Neural cell (in vitro differentiated cells): ENCODE data around the gene KCNA2. TPM values are rescaled to one million over a fixed set of nuclear protein-coding genes. Genes with fewer than 3 reads are reported as not detected.
A peak's percentile ranks its signal among the peaks of the same experiment; 100 is the strongest.

Source experiments
- H2AFZ ChIP-seq: fragments of 200-600, 300-800 bp; sonication (generic), shearing (Covaris generic); 2 replicates; pipeline ENCODE4 v1.6.0; 2014; ENCODE audit warnings: low read depth, mild to moderate bottlenecking, antibody characterized with exemption, low read length, moderate library complexity
- H3F3A ChIP-seq: fragments of 200-600 bp; shearing (Covaris generic); 2 replicates; pipeline ENCODE4 v1.6.1; 2016; ENCODE audit warnings: mild to moderate bottlenecking, moderate library complexity, mixed read lengths, antibody characterized with exemption, low read length; ENCODE audit not compliant: insufficient read depth, poor library complexity, severe bottlenecking
- H3K27ac ChIP-seq: fragments of 200-600, 300-800 bp; sonication (generic), shearing (Covaris generic); 2 replicates; pipeline ENCODE4 v1.5.1; 2014; ENCODE audit warnings: mild to moderate bottlenecking, low read length, moderate library complexity
- H3K27me3 ChIP-seq: fragments of 300-800, 200-600 bp; sonication (generic), shearing (Covaris generic); 2 replicates; pipeline ENCODE4 v1.6.0; 2014; ENCODE audit warnings: mild to moderate bottlenecking, low read depth, low read length, moderate library complexity; ENCODE audit not compliant: insufficient read depth
- H3K36me3 ChIP-seq: fragments of 300-800, 200-600 bp; sonication (generic), shearing (Covaris generic); 2 replicates; pipeline ENCODE4 v1.5.1; 2014; ENCODE audit warnings: mild to moderate bottlenecking, antibody characterized with exemption, low read length, moderate library complexity; ENCODE audit not compliant: insufficient read depth
- H3K4me2 ChIP-seq: fragments of 300-800, 200-600 bp; sonication (generic), shearing (Covaris generic); 2 replicates; pipeline ENCODE4 v1.6.0; 2014; ENCODE audit warnings: mild to moderate bottlenecking, low read length
- H3K4me3 ChIP-seq: fragments of 300-800, 200-600 bp; sonication (generic), shearing (Covaris generic); 2 replicates; pipeline ENCODE4 v1.5.1; 2014; ENCODE audit warnings: mild to moderate bottlenecking, low read length, moderate library complexity
- H3K79me2 ChIP-seq: fragments of 200-600 bp; shearing (Covaris generic); replicated peaks from 2 replicates; pipeline ENCODE4 v1.6.0; 2014; ENCODE audit warnings: mild to moderate bottlenecking, low read length, moderate library complexity; ENCODE audit not compliant: insufficient read depth
- H3K9ac ChIP-seq: fragments of 300-800, 200-600 bp; sonication (generic), shearing (Covaris generic); 2 replicates; pipeline ENCODE4 v1.6.1; 2016; ENCODE audit warnings: mild to moderate bottlenecking, low read length, mixed read lengths
- H3K9me2 ChIP-seq: fragments of 200-600 bp; shearing (Covaris generic); 2 replicates; pipeline ENCODE4 v1.6.1; 2016; ENCODE audit warnings: mild to moderate bottlenecking, low read length, mixed read lengths; ENCODE audit not compliant: insufficient read depth
- H3K9me3 ChIP-seq: fragments of 200-600, 300-800 bp; sonication (generic), shearing (Covaris generic); 2 replicates; pipeline ENCODE4 v1.6.1; 2016; ENCODE audit warnings: mild to moderate bottlenecking, mixed run types, low read length, moderate library complexity, mixed read lengths
- H4K20me1 ChIP-seq: fragments of 200-600 bp; shearing (Covaris generic); 2 replicates; pipeline ENCODE4 v1.6.1; 2016; ENCODE audit warnings: mild to moderate bottlenecking, mixed run types; ENCODE audit not compliant: insufficient read depth
- EP300 ChIP-seq: fragments of 450-650 bp; conservative IDR thresholded peaks from 2 replicates; pipeline ENCODE4 v1.6.1; 2014; ENCODE audit warnings: antibody characterized with exemption, mild to moderate bottlenecking, moderate library complexity; ENCODE audit not compliant: poor library complexity, severe bottlenecking
- EZH2 ChIP-seq: fragments of 200-600, 300-800 bp; shearing (Covaris generic), sonication (generic); IDR thresholded peaks from 2 replicates; pipeline ENCODE4 v1.6.1; 2014; ENCODE audit warnings: antibody characterized with exemption, low read length, borderline replicate concordance, mild to moderate bottlenecking; ENCODE audit not compliant: insufficient read depth, poor library complexity, severe bottlenecking
- MXI1 ChIP-seq: fragments of 450-650 bp; conservative IDR thresholded peaks from 2 replicates; pipeline ENCODE4 v1.6.1; 2014; ENCODE audit warnings: antibody characterized with exemption, mild to moderate bottlenecking; ENCODE audit not compliant: poor library complexity, severe bottlenecking
- POLR2AphosphoS5 ChIP-seq: IDR thresholded peaks from 2 replicates; pipeline ENCODE4 v1.6.1; 2012
- RAD21 ChIP-seq: fragments of 450-650 bp; conservative IDR thresholded peaks from 2 replicates; pipeline ENCODE4 v1.6.1; 2014; ENCODE audit warnings: antibody characterized with exemption, mild to moderate bottlenecking, moderate library complexity
- REST ChIP-seq: IDR thresholded peaks from 2 replicates; pipeline ENCODE4 v1.6.1; 2012; ENCODE audit warnings: borderline replicate concordance
- SMC3 ChIP-seq: fragments of 450-650 bp; conservative IDR thresholded peaks from 2 replicates; pipeline ENCODE4 v1.6.1; 2014; ENCODE audit warnings: antibody characterized with exemption, mild to moderate bottlenecking, moderate library complexity; ENCODE audit not compliant: poor library complexity
- TAF1 ChIP-seq: IDR thresholded peaks from 2 replicates; pipeline ENCODE4 v1.6.1; 2012; ENCODE audit warnings: low read depth
- polyA plus RNA-seq: library from polyadenylated mRNA; depleted of rRNA; stranded (reverse); fragments of >200 nt; gene quantifications from 2 replicates; pipeline ENCODE4 v1.2.3, GENCODE V29; 2014
- TF ChIP-seq, protein P1 (sequence below): fragments of 450-650 bp; IDR thresholded peaks from 2 replicates; pipeline ENCODE4 v1.5.1; 2014; ENCODE audit warnings: antibody characterized with exemption, mild to moderate bottlenecking, moderate library complexity; ENCODE audit not compliant: poor library complexity, severe bottlenecking

The KCNA2 gene
- polyA plus RNA-seq, 1 donor from 2014 or later: 3.4 TPM

DNA sequence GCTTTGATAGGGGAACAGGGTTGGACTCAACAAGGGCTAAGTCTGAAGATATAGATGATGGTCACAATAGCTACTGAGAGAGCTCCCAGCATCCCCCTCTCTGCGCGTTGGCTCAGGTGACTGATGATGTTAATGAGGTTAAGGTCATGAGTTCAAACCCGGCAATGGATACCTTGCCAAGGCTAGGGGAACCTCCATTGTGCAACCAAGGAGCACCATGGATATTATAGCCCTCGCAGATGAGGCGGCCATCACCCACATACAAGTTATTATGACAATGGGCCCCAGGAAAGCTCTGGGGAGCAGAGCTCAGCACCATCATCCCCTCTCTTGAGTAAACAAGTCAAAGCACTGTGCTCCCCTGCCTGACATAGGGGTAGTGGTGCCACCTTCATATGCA lies 8.2 kb downstream of the KCNA2 start:
- H3K27ac ChIP-seq: no peak overlapping the region
- no peak overlapping the region for H3K4me2 ChIP-seq
- H3K36me3 ChIP-seq: no peaks in the 10 kb centered on the region
- no peak overlapping the region for H3K4me3 ChIP-seq
- H4K20me1 ChIP-seq: no peaks in the 10 kb centered on the region
- H3K27me3 ChIP-seq: no peaks in the 10 kb centered on the region
- no peaks in the 10 kb centered on the region for H3K79me2 ChIP-seq
- H3F3A ChIP-seq: no peaks in the 10 kb centered on the region
- H3K9me3 ChIP-seq: no peaks in the 10 kb centered on the region
- H3K9me2 ChIP-seq: no peaks in the 10 kb centered on the region
- no peak overlapping the region for H2AFZ ChIP-seq
- no peak overlapping the region for H3K9ac ChIP-seq
- no peak for TF ChIP-seq MXI1
- TF ChIP-seq RAD21: no peak

DNA sequence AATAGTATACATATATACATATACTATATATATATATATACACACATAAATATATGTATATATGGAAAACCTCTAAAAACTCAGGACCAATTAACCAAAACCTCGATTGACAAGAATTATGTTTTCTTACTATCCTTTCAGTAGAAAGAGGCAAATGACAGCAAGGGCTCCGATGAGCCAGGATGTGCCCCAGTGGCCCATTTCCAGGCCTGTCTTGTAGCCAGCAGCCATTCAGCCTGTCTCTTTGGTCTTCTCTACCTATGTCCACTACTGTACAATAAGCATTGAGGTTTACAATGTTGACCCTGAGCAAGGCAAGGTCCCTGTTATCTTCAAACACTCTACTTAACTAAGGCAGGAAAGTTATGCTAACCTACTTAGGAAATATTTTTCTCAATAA lies 9.8 kb downstream of the KCNA2 start:
- Histone ChIP-seq H3K79me2 (no peaks in the 10 kb centered on the region), H3K9me2 (no peaks in the 10 kb centered on the region), H3K27ac (no peak overlapping the region), H3F3A (no peaks in the 10 kb centered on the region), H3K4me3 (no peak overlapping the region), H3K9me3 (no peaks in the 10 kb centered on the region), H4K20me1 (no peaks in the 10 kb centered on the region), H3K36me3 (no peaks in the 10 kb centered on the region), H2AFZ (no peak overlapping the region), H3K27me3 (no peaks in the 10 kb centered on the region), H3K4me2 (no peak overlapping the region), H3K9ac (no peak overlapping the region)
- TF ChIP-seq SMC3 (no peak), POLR2AphosphoS5 (no peak), TAF1 (no peak), RAD21 (no peak), EZH2 (no peak), EP300 (no peak), REST (no peak), MXI1 (no peak)
- TF ChIP-seq, protein P1, sequence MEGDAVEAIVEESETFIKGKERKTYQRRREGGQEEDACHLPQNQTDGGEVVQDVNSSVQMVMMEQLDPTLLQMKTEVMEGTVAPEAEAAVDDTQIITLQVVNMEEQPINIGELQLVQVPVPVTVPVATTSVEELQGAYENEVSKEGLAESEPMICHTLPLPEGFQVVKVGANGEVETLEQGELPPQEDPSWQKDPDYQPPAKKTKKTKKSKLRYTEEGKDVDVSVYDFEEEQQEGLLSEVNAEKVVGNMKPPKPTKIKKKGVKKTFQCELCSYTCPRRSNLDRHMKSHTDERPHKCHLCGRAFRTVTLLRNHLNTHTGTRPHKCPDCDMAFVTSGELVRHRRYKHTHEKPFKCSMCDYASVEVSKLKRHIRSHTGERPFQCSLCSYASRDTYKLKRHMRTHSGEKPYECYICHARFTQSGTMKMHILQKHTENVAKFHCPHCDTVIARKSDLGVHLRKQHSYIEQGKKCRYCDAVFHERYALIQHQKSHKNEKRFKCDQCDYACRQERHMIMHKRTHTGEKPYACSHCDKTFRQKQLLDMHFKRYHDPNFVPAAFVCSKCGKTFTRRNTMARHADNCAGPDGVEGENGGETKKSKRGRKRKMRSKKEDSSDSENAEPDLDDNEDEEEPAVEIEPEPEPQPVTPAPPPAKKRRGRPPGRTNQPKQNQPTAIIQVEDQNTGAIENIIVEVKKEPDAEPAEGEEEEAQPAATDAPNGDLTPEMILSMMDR: no peak

GRCh38 chr1:110595353-110595710 lies 10.8 kb downstream of the KCNA2 start:
- peak overlapping the region; percentile 63 for H3K4me3 ChIP-seq
- H3K9me3 ChIP-seq: no peaks in the 10 kb centered on the region
- no peaks in the 10 kb centered on the region for H3F3A ChIP-seq
- H3K79me2 ChIP-seq: no peaks in the 10 kb centered on the region
- H4K20me1 ChIP-seq: no peaks in the 10 kb centered on the region
- H3K36me3 ChIP-seq: no peaks in the 10 kb centered on the region
- no peak overlapping the region for H2AFZ ChIP-seq
- H3K27ac ChIP-seq: peak overlapping the region; percentile 98
- H3K9me2 ChIP-seq: no peaks in the 10 kb centered on the region
- peak overlapping the region; percentile 73 for H3K9ac ChIP-seq
- peak overlapping the region; percentile 88 for H3K4me2 ChIP-seq
- H3K27me3 ChIP-seq: no peaks in the 10 kb centered on the region
- TF ChIP-seq EP300 (no peak), TAF1 (no peak), SMC3 (no peak), REST (no peak), MXI1 (no peak), RAD21 (no peak), POLR2AphosphoS5 (no peak), EZH2 (no peak)
- TF ChIP-seq, protein P1: no peak
